WTC11 (cell line): ENCODE results near the gene UQCR11. TPM values are rescaled to one million over a fixed set of nuclear protein-coding genes. Genes with fewer than 3 reads are reported as not detected.

Experiments used
- ATAC-seq: fragments of 200-7000 bp; cut with Tn5 transposase; 2 replicates; pipeline ENCODE4 v1.10.0; 2021; ENCODE audit warnings: mild to moderate bottlenecking, moderate library complexity
- CTCF ChIA-PET: fragments of 300-600 bp; sonication (Branson Sonifier 250); formaldehyde crosslinking; loops from one replicate; lab custom pipeline; 2021; ENCODE audit warnings: antibody characterized with exemption; lab: Charles Lee
- POLR2A ChIA-PET: fragments of 350-600 bp; sonication (Branson Sonifier 250); formaldehyde crosslinking; loops from one replicate; lab custom pipeline; 2021; ENCODE audit warnings: antibody characterized with exemption; lab: Charles Lee
- DNase-seq: peaks from one replicate; pipeline ENCODE4 v3.0.0; 2021; ENCODE audit warnings: low spot score
- H3K27ac Mint-ChIP-seq: 2 replicates; pipeline ENCODE4 v1.8.0; 2021; ENCODE audit warnings: mixed read lengths
- H3K27me3 Mint-ChIP-seq: 2 replicates; pipeline ENCODE4 v1.8.0; 2021; ENCODE audit warnings: low read depth, mild to moderate bottlenecking, moderate library complexity, mixed read lengths
- H3K36me3 Mint-ChIP-seq: 2 replicates; pipeline ENCODE4 v1.8.0; 2021; ENCODE audit warnings: mixed read lengths
- H3K4me1 Mint-ChIP-seq: 2 replicates; pipeline ENCODE4 v1.8.0; 2022; ENCODE audit warnings: mixed read lengths
- H3K4me3 Mint-ChIP-seq: 2 replicates; pipeline ENCODE4 v1.8.0; 2021; ENCODE audit warnings: mild to moderate bottlenecking, moderate library complexity, mixed read lengths
- H3K9me3 Mint-ChIP-seq: 2 replicates; pipeline ENCODE4 v1.8.0; 2021; ENCODE audit warnings: mixed read lengths
- ATF6 ChIP-seq: sonication (generic); formaldehyde crosslinking; IDR thresholded peaks from 2 replicates; pipeline ENCODE4 v1.8.1; 2023; ENCODE audit warnings: mild to moderate bottlenecking, missing genetic modification reagents
- CREB1 ChIP-seq: sonication (generic); formaldehyde crosslinking; IDR thresholded peaks from 2 replicates; pipeline ENCODE4 v1.8.0; 2023; ENCODE audit warnings: mild to moderate bottlenecking, missing genetic modification reagents
- CREM ChIP-seq: sonication (generic); formaldehyde crosslinking; IDR thresholded peaks from 2 replicates; pipeline ENCODE4 v1.8.1; 2022; ENCODE audit warnings: mild to moderate bottlenecking, missing genetic modification reagents, moderate library complexity
- E2F4 ChIP-seq: sonication (generic); formaldehyde crosslinking; IDR thresholded peaks from 2 replicates; pipeline ENCODE4 v1.8.1; 2022; ENCODE audit warnings: low read depth, mild to moderate bottlenecking, moderate library complexity, missing genetic modification reagents, borderline replicate concordance
- E2F5 ChIP-seq: sonication (generic); formaldehyde crosslinking; IDR thresholded peaks from 2 replicates; pipeline ENCODE4 v1.8.1; 2022; ENCODE audit warnings: mild to moderate bottlenecking, moderate library complexity, missing genetic modification reagents
- FOXP1 ChIP-seq: sonication (generic); formaldehyde crosslinking; IDR thresholded peaks from 2 replicates; pipeline ENCODE4 v1.8.0; 2022; ENCODE audit warnings: missing genetic modification reagents, mild to moderate bottlenecking, moderate library complexity, borderline replicate concordance
- MYBL2 ChIP-seq: sonication (generic); formaldehyde crosslinking; IDR thresholded peaks from 2 replicates; pipeline ENCODE4 v1.8.1; 2023; ENCODE audit warnings: mild to moderate bottlenecking, moderate library complexity, missing genetic modification reagents
- NR3C1 ChIP-seq: sonication (generic); formaldehyde crosslinking; conservative IDR thresholded peaks from 2 replicates; pipeline ENCODE4 v1.8.1; 2023; ENCODE audit warnings: low read depth, mild to moderate bottlenecking, missing genetic modification reagents
- TEAD4 ChIP-seq: sonication (generic); formaldehyde crosslinking; IDR thresholded peaks from 2 replicates; pipeline ENCODE4 v1.8.0; 2022; ENCODE audit warnings: mild to moderate bottlenecking, missing genetic modification reagents
- TP53 ChIP-seq: sonication (generic); formaldehyde crosslinking; IDR thresholded peaks from 2 replicates; pipeline ENCODE4 v1.8.1; 2023; ENCODE audit warnings: mild to moderate bottlenecking, missing genetic modification reagents
- USF2 ChIP-seq: sonication (generic); formaldehyde crosslinking; IDR thresholded peaks from 2 replicates; pipeline ENCODE4 v1.8.1; 2023; ENCODE audit warnings: mild to moderate bottlenecking, missing genetic modification reagents, moderate library complexity
- ZBTB21 ChIP-seq: sonication (generic); formaldehyde crosslinking; IDR thresholded peaks from 2 replicates; pipeline ENCODE4 v1.8.1; 2023; ENCODE audit warnings: mild to moderate bottlenecking, missing genetic modification reagents, borderline replicate concordance
- ZMAT4 ChIP-seq: fragments of 250-450 bp; sonication (Bioruptor Pico); IDR thresholded peaks from 2 replicates; pipeline ENCODE4 v1.9.0; 2021; ENCODE audit warnings: mild to moderate bottlenecking
- ZNF219 ChIP-seq: sonication (generic); formaldehyde crosslinking; IDR thresholded peaks from 2 replicates; pipeline ENCODE4 v1.8.0; 2023; ENCODE audit warnings: missing genetic modification reagents, mild to moderate bottlenecking, borderline replicate concordance
- ZNF232 ChIP-seq: sonication (generic); formaldehyde crosslinking; IDR thresholded peaks from 2 replicates; pipeline ENCODE4 v1.8.0; 2022; ENCODE audit warnings: mild to moderate bottlenecking, missing genetic modification reagents
- ZNF263 ChIP-seq: sonication (generic); formaldehyde crosslinking; IDR thresholded peaks from 2 replicates; pipeline ENCODE4 v1.8.1; 2022; ENCODE audit warnings: low read depth, mild to moderate bottlenecking, moderate library complexity, missing genetic modification reagents
- ZNF423 ChIP-seq: fragments of 250-450 bp; sonication (Bioruptor Pico); IDR thresholded peaks from 2 replicates; pipeline ENCODE4 v2.1.2; 2022; ENCODE audit warnings: mild to moderate bottlenecking, moderate library complexity
- ZNF512 ChIP-seq: sonication (generic); formaldehyde crosslinking; IDR thresholded peaks from 2 replicates; pipeline ENCODE4 v1.8.1; 2022; ENCODE audit warnings: missing genetic modification reagents, borderline replicate concordance
- total RNA-seq: library from RNA; stranded (reverse); gene quantifications from 3 replicates; pipeline ENCODE4 v1.2.3, GENCODE V29; 2021

The UQCR11 gene
- total RNA-seq, 1 experiment from 2014 or later = 198 TPM

- Mint-ChIP-seq H3K36me3 (peaks cover 5% of the 10 kb centered on the region; the same call in 1 of the 2 replicates), H3K4me3 (peak overlapping the region; percentile 59), H3K9me3 (0 out of 2 replicates have a peak, but pooled peaks cover 3% of the 10 kb centered on the region), H3K27me3 (peaks cover 38% of the 10 kb centered on the region), H3K27ac (no peak overlapping the region), H3K4me1 (peaks cover 6% of the 10 kb centered on the region)
- POLR2A ChIA-PET = interaction anchor here (0.9 to 1.4 kb wide), 6 partner anchors 15 to 260 kb away, joined by 3 to 7 read pairs (median 4); partner anchors contain the start of gene REEP6
- no peak for ATAC-seq
- TF ChIP-seq NR3C1 (CRISPR knock-in tag) (no peak), E2F5 (CRISPR knock-in tag) (0 out of 2 replicates have a peak, but pooled peaks have one; percentile 37), ZNF232 (no peak), ZNF512 (no peak), ZNF219 (CRISPR knock-in tag) (peak; percentile 11; the same call in 1 of the 2 replicates), TEAD4 (CRISPR knock-in tag) (no peak), MYBL2 (no peak), ZMAT4 (CRISPR knock-in tag) (no peak), ZNF263 (CRISPR knock-in tag) (0 out of 2 replicates have a peak, but pooled peaks have one; percentile 22), ZBTB21 (CRISPR knock-in tag) (no peak), E2F4 (peak; percentile 45; the same call in 1 of the 2 replicates), CREB1 (CRISPR knock-in tag) (no peak), USF2 (CRISPR knock-in tag) (no peak), FOXP1 (no peak), ZNF423 (CRISPR knock-in tag) (peak; percentile 72), CREM (CRISPR knock-in tag) (0 out of 2 replicates have a peak, but pooled peaks have one; percentile 43), ATF6 (no peak), TP53 (CRISPR knock-in tag) (no peak; the same call in 1 of the 2 replicates)
- DNase-seq = no peak
- CTCF ChIA-PET = interaction anchor here (0.6 to 1.5 kb wide), 11 partner anchors 13 to 297 kb away, joined by 3 to 14 read pairs (median 3); partner anchors contain the start of genes APC2 and REEP6
Observed at GRCh38 chr19:1567116-1567847, 38.0 kb downstream of the UQCR11 start.
